ENCODE results near the gene GXYLT2. TPM values are rescaled to one million over a fixed set of nuclear protein-coding genes. Genes with fewer than 3 reads are reported as not detected.
"Not testable (repeated sequence)": the region's sequence is repeated elsewhere in the genome, so short reads cannot be mapped to it uniquely, and the experiment has no call there.

The GXYLT2 gene
- total RNA-seq, 2 donors from 2014 or later: 5.2 to 5.6 TPM

DNA sequence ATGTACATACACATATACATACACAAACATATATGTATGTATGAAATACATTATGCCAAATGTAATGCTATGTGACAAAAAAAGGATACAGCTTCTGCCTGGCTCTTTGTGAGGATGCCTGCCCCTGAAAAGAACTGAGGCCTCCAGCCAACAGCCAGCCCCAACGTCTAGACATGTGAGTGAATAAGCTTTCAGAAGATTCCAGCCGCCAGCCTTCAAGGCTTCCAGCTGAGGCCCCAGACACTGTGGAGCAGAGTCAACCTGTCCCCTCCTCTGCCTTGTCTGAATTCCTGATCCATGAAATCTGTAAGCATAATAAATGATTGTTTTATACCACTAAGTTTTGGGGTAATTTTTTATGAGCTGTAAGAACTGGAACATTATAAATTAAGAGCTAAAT is 24.7 kb downstream of the GXYLT2 start:
- Histone ChIP-seq H3K4me1 (no peaks in the 10 kb centered on the region), H3K4me3 (no peak overlapping the region), H3K27me3 (no peaks in the 10 kb centered on the region), H3K27ac (no peak overlapping the region), H3K36me3 (replicated peaks in 1 of 2; ENCODE audit: insufficient read depth in 1 of 2, low read depth in 2 of 2) (no peaks in the 10 kb centered on the region), H3K9me3 (no peaks in the 10 kb centered on the region)
- 50 to 60% methylated on average over 1 to 2 of the region's 2 CpGs for WGBS, 2 donors
- no peak for TF ChIP-seq POLR2A (IDR thresholded peaks at IDR 0.05)
- TF ChIP-seq, protein P1, sequence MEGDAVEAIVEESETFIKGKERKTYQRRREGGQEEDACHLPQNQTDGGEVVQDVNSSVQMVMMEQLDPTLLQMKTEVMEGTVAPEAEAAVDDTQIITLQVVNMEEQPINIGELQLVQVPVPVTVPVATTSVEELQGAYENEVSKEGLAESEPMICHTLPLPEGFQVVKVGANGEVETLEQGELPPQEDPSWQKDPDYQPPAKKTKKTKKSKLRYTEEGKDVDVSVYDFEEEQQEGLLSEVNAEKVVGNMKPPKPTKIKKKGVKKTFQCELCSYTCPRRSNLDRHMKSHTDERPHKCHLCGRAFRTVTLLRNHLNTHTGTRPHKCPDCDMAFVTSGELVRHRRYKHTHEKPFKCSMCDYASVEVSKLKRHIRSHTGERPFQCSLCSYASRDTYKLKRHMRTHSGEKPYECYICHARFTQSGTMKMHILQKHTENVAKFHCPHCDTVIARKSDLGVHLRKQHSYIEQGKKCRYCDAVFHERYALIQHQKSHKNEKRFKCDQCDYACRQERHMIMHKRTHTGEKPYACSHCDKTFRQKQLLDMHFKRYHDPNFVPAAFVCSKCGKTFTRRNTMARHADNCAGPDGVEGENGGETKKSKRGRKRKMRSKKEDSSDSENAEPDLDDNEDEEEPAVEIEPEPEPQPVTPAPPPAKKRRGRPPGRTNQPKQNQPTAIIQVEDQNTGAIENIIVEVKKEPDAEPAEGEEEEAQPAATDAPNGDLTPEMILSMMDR (IDR thresholded peaks at IDR 0.05): no peak
- DNase-seq (no peak), ATAC-seq (no peak)
- intact Hi-C loops (cut with DNase I): no loop called here

DNA sequence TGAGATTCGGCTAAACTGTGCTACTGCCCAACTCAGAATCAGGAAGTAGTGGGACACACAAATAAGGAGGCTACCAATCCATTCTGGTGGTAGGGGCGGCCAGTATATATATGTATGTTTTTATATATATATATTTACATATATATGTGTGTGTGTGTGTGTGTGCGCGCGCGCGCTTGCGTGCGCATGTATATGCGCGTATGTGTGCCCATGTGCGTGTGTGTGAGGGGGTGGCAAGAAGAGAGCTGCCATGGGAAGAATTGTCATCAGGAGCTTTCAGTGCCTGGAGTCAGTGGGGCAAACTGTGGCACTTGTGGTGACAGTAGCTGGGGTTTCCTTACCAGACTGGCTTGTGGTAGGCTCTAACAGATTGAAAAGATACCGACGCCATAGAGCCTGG is 26.5 kb downstream of the GXYLT2 start:
- TF ChIP-seq POLR2A (IDR thresholded peaks at IDR 0.05): no peak
- Histone ChIP-seq H3K27me3 (no peaks in the 10 kb centered on the region), H3K27ac (no peak overlapping the region), H3K9me3 (no peaks in the 10 kb centered on the region), H3K4me1 (no peaks in the 10 kb centered on the region), H3K4me3 (no peak overlapping the region), H3K36me3 (replicated peaks in 1 of 2; ENCODE audit: insufficient read depth in 1 of 2, low read depth in 2 of 2) (no peaks in the 10 kb centered on the region)
- 95 to 96% methylated on average over 12 to 14 of the region's 14 CpGs for WGBS, 2 donors
- DNase-seq: no peak
- intact Hi-C loops (cut with DNase I): no loop called here
- no peak for ATAC-seq

DNA sequence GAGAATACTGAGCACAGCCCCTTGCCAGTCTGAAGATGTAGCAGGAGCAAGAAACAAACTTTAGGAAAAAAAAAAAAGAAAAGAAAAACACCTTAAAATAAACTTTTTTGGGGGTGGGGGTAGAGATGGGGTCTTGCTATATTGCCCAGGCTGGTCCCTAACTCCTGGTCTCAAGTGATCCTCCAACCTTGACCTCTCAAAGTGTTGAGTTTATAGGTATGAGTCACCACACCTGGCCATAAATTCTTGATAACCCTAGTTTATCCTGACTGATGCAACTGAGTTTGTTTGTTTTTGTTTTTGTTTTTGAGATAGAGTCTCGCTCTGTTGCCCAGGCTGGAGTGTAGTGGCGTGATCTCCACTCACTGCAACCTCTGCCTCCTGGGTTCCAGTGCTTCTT is 28.4 kb downstream of the GXYLT2 start:
- ATAC-seq (no peak), DNase-seq (no peak)
- Histone ChIP-seq H3K27me3 (no peaks in the 10 kb centered on the region), H3K36me3 (replicated peaks in 1 of 2; ENCODE audit: insufficient read depth in 1 of 2, low read depth in 2 of 2) (no peaks in the 10 kb centered on the region), H3K27ac (no peak overlapping the region), H3K4me1 (no peaks in the 10 kb centered on the region), H3K9me3 (no peaks in the 10 kb centered on the region), H3K4me3 (no peak overlapping the region)
- intact Hi-C loops (cut with DNase I): no loop called here
- 78 to 85% methylated on average over 2 of the region's 2 CpGs for WGBS, 2 donors
- TF ChIP-seq, protein P1 (IDR thresholded peaks at IDR 0.05): no peak
- no peak for TF ChIP-seq POLR2A (IDR thresholded peaks at IDR 0.05)

DNA sequence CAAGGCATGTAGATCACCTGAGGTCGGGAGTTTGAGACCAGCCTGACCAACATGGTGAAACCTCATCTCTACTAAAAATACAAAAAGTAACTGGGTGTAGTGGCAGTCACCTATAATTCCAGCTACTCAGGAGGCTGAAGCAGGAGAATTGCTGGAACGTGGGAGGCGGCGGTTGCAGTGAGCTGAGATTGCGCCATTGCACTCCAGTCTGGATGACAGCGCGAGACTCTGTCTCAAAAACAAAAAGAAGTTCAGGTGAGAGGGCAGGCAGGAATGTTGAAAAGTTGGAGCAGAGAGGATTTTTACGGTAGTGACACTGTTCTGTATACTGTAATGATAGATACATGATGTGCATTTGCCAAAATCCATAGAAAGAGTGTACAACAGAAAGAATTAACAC is 31.7 kb downstream of the GXYLT2 start:
- no peaks in the 10 kb centered on the region for H3K36me3 ChIP-seq (replicated peaks in 1 of 2; ENCODE audit: insufficient read depth in 1 of 2, low read depth in 2 of 2)
- intact Hi-C loops (cut with DNase I): no loop called here
- no peaks in the 10 kb centered on the region for H3K27me3 ChIP-seq
- no peak for TF ChIP-seq POLR2A (IDR thresholded peaks at IDR 0.05)
- TF ChIP-seq, protein P1 (IDR thresholded peaks at IDR 0.05): no peak
- no peak for ATAC-seq
- H3K4me3 ChIP-seq: no peak overlapping the region
- no peak for DNase-seq
- H3K27ac ChIP-seq: no peak overlapping the region
- H3K4me1 ChIP-seq: no peaks in the 10 kb centered on the region
- 94 to 97% methylated on average over 8 of the region's 8 CpGs for WGBS, 2 donors
- no peaks in the 10 kb centered on the region for H3K9me3 ChIP-seq

DNA sequence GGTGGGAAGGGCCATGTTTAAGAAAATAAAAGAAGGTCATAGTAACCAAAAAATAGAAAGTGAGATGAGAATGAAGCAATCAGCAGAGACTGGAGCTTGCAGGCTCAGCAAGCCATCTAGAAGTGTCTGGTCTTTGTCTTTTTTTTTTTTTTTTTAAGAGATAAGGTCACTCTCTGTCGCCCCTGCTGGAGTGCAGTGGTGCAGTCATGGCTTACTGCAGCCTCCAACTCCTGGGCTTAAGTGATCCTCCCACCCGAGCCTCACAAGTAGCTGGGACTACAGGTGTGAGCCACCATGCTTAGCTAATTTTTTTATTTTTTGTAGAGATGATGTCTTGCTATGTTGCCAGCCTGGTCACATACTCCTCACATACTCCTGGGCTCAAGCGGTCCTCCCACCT is 36.2 kb downstream of the GXYLT2 start:
- TF ChIP-seq POLR2A (IDR thresholded peaks at IDR 0.05): no peak
- TF ChIP-seq, protein P1 (IDR thresholded peaks at IDR 0.05): no peak
- no peaks in the 10 kb centered on the region for H3K27me3 ChIP-seq
- no peak overlapping the region for H3K27ac ChIP-seq
- H3K4me1 ChIP-seq: no peaks in the 10 kb centered on the region
- intact Hi-C loops (cut with DNase I): no loop called here
- ATAC-seq (no peak), DNase-seq (no peak)
- no peaks in the 10 kb centered on the region for H3K36me3 ChIP-seq (replicated peaks in 1 of 2; ENCODE audit: insufficient read depth in 1 of 2, low read depth in 2 of 2)
- no peaks in the 10 kb centered on the region for H3K9me3 ChIP-seq
- 87 to 95% methylated on average over 3 of the region's 3 CpGs for WGBS, 2 donors
- no peak overlapping the region for H3K4me3 ChIP-seq

DNA sequence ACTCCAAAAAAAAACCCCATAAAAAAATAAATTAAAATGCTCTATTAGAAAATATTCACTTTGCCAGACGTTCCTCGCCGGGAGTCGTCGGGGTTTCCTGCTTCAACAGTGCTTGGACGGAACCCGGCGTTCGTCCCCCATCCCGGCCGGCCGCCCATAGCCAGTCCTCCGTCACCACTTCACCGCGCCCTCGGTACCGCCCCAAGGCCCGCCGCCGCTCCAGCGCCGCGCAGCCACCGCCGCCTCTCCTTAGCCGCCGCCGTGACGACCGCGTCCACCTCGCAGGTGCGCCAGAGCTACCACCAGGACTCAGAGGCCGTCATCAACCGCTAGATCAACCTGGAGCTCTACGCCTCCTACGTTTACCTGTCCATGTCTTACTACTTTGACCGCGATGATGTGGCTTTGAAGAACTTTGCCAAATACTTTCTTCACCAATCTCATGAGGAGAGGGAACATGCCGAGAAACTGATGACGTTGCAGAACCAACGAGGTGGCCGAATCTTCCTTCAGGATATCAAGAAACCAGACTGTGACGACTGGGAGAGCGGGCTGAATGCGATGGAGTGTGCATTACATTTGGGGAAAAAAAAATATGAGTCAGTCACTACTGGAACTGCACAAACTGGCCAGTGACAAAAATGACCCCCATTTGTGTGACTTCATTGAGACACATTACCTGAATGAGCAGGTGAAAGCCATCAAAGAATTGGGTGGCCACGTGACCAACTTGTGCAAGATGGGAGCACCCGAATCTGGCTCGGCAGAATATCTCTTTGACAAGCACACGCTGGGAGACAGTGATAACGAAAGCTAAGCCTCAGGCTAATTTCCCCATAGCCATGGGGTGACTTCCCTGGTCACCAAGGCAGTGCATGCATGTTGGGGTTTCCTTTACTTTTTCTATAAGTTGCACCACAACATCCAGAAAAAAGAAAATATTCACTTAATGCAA is 41.2 kb downstream of the GXYLT2 start:
- H3K4me1 ChIP-seq; H3K4me3 ChIP-seq; H3K27me3 ChIP-seq; ATAC-seq; H3K27ac ChIP-seq; H3K9me3 ChIP-seq; DNase-seq; H3K36me3 ChIP-seq (replicated peaks in 1 of 2; ENCODE audit: insufficient read depth in 1 of 2, low read depth in 2 of 2); intact Hi-C loops (cut with DNase I): not testable (repeated sequence)
- WGBS, 2 donors: 81 to 88% methylated on average over 51 of the region's 51 CpGs
